ENCODE measurements around the gene DCAKD.

The DCAKD gene

GRCh38 chr17:44982113-44982702 is 69.2 kb downstream of the DCAKD start:
- no peak for DNase-seq (ENCODE audit: extremely low spot score)
- ChIA-PET CTCF (interaction anchor here (1.1 to 1.4 kb wide), 2 partner anchors 12 to 40 kb away, joined by 3 to 4 read pairs; no protein-coding TSS in a partner anchor), POLR2A (no interaction called here)
- TF ChIP-seq, protein P1, sequence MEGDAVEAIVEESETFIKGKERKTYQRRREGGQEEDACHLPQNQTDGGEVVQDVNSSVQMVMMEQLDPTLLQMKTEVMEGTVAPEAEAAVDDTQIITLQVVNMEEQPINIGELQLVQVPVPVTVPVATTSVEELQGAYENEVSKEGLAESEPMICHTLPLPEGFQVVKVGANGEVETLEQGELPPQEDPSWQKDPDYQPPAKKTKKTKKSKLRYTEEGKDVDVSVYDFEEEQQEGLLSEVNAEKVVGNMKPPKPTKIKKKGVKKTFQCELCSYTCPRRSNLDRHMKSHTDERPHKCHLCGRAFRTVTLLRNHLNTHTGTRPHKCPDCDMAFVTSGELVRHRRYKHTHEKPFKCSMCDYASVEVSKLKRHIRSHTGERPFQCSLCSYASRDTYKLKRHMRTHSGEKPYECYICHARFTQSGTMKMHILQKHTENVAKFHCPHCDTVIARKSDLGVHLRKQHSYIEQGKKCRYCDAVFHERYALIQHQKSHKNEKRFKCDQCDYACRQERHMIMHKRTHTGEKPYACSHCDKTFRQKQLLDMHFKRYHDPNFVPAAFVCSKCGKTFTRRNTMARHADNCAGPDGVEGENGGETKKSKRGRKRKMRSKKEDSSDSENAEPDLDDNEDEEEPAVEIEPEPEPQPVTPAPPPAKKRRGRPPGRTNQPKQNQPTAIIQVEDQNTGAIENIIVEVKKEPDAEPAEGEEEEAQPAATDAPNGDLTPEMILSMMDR (IDR thresholded peaks at IDR 0.05; ENCODE audit: control extremely low read depth, extremely low read depth, low read depth, missing control alignments) = no peak

- ChIA-PET POLR2A (no interaction called here), CTCF (interaction anchor here (1.1 to 1.4 kb wide), 2 partner anchors 13 to 41 kb away, joined by 3 to 4 read pairs; no protein-coding TSS in a partner anchor)
- DNase-seq (ENCODE audit: extremely low spot score) = no peak
- TF ChIP-seq, protein P1 (IDR thresholded peaks at IDR 0.05; ENCODE audit: control extremely low read depth, extremely low read depth, low read depth, missing control alignments) = no peak
These were observed 70.0 kb downstream of the DCAKD start for GRCh38 chr17:44981221-44981968.

DNA sequence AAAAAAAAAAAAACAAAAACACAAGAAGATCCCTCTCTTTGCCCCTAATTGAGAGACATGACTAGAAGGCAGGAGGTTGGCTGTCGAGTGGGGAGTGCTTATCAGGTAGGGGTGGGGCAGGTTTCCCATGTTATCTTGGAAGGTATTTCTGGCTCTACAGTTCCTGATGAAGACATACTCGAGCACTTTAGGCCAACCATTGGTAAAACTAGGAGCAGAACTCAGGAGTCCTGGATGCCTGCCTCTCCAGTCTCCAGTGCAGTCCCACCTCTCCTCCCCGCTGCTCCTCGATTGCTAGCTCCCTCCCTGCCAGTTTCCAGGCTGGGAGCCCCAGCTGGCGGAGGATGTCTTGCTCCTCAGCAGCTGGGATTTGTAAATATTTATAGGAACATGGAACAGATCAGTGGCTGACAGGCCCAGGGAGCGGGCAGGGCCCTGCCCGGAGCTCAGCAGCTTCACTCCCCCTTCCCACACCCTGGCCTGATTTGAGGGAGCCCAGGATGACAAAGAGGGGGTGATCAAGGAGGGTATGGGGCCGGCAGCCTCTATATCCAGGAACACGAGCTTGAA is 71.9 kb downstream of the DCAKD start:
- CTCF ChIA-PET = interaction anchor here (1.0 kb wide), 1 partner anchor 58 kb away, joined by 3 read pairs; no protein-coding TSS in a partner anchor
- TF ChIP-seq, protein P1 (IDR thresholded peaks at IDR 0.05; ENCODE audit: control extremely low read depth, extremely low read depth, low read depth, missing control alignments) = no peak
- POLR2A ChIA-PET = no interaction called here
- no peak for DNase-seq (ENCODE audit: extremely low spot score)

DNA sequence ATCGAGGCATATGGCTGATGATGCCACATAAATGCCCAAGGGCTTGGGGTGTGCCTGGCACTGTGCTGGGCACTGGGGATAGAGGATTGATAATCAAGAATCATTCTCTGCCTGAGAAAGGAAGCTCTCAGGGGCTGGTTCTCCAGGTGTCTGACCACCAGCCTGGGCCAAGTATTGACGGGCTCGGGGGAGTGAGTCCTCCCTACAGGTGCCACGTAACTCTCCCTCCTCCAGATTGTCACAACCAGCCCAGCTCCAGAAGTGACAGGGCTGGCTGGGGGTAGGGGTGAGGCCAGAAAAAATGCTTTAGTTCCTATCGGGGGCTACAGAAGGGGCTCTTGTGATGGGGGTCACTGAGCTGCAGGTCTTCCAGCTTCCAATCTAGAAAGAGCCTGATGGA is 72.6 kb downstream of the DCAKD start:
- ChIA-PET CTCF (interaction anchor here (1.0 to 1.2 kb wide), 3 partner anchors 40 to 59 kb away, joined by 3 read pairs; no protein-coding TSS in a partner anchor), POLR2A (no interaction called here)
- no peak for DNase-seq (ENCODE audit: extremely low spot score)
- TF ChIP-seq, protein P1 (IDR thresholded peaks at IDR 0.05; ENCODE audit: control extremely low read depth, extremely low read depth, low read depth, missing control alignments) = no peak

GRCh38 chr17:44977814-44978550 is 73.5 kb downstream of the DCAKD start:
- ChIA-PET CTCF (interaction anchor here (1.0 to 1.8 kb wide), 4 partner anchors 9 to 76 kb away, joined by 3 to 4 read pairs (median 4); no protein-coding TSS in a partner anchor), POLR2A (no interaction called here)
- no peak for DNase-seq (ENCODE audit: extremely low spot score)
- TF ChIP-seq, protein P1 (IDR thresholded peaks at IDR 0.05; ENCODE audit: control extremely low read depth, extremely low read depth, low read depth, missing control alignments) = no peak

DNA sequence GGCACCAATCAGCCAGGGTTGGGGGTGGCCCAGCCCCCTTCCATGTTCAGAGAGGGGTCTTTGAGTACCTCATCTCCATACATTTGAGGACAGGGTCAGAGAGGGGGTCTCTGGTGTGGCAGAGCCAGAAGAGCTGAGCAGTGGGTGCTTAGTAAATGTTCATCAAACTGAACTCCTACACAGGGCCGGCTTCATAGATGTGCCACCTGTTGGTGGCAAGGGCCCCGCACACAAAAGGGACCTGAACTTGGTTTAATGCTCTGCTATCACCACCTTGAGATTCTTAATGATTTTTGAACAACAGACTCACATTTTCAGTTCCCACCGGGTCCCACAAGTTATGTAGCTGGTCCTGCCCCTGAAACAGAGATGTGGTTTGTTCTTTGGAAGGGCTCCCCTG is 74.4 kb downstream of the DCAKD start:
- POLR2A ChIA-PET = no interaction called here
- TF ChIP-seq, protein P1 (IDR thresholded peaks at IDR 0.05; ENCODE audit: control extremely low read depth, extremely low read depth, low read depth, missing control alignments) = no peak
- CTCF ChIA-PET = interaction anchor here (1.0 to 1.9 kb wide), 6 partner anchors 8 to 158 kb away, joined by 3 to 5 read pairs (median 4); partner anchors contain the start of gene ACBD4
- DNase-seq (ENCODE audit: extremely low spot score) = no peak

Data from GM10248 (cell line).